Stimulated activated naive B cell treated with anti-CD40 and anti-IgM and Interleukin-4, amounts not matched to agents 10 μg/mL and 1 μg/mL and 100 μg/mL, for 72 hours (primary cell): ENCODE results near the gene CHAT.

ENCODE experiments used
- ATAC-seq, 2 donors: fragments of 150-1000 bp; cut with Tn5 transposase; replicated peaks; 2 replicates each; pipeline ENCODE4 v1.10.0; 2021; ENCODE audit warnings: moderate library complexity in 1 of 2
- DNase-seq: peaks from one replicate; pipeline ENCODE4 v3.0.0; 2021
- H3K27ac Mint-ChIP-seq: one replicate; pipeline ENCODE4 v1.8.0; 2022; ENCODE audit warnings: mild to moderate bottlenecking, mixed read lengths
- H3K27me3 Mint-ChIP-seq, 2 donors: one replicate each; pipeline ENCODE4 v1.8.0; 2022; ENCODE audit warnings: mixed read lengths in 2 of 2
- H3K36me3 Mint-ChIP-seq, 2 donors: one replicate each; pipeline ENCODE4 v1.8.0; 2022; ENCODE audit warnings: mixed read lengths in 2 of 2, mild to moderate bottlenecking in 1 of 2
- H3K4me1 Mint-ChIP-seq, 2 donors: one replicate each; pipeline ENCODE4 v1.8.0; 2022; ENCODE audit warnings: mixed read lengths in 2 of 2, mild to moderate bottlenecking in 1 of 2
- H3K4me3 Mint-ChIP-seq, 2 donors: one replicate each; pipeline ENCODE4 v1.8.0; 2022; ENCODE audit warnings: mild to moderate bottlenecking in 2 of 2, mixed read lengths in 2 of 2, moderate library complexity in 1 of 2
- H3K9me3 Mint-ChIP-seq, 2 donors: one replicate each; pipeline ENCODE4 v1.8.0; 2022; ENCODE audit warnings: mixed read lengths in 2 of 2, mild to moderate bottlenecking in 1 of 2

The CHAT gene

GRCh38 chr10:49611816-49612512 is 1.9 kb upstream of the CHAT start:
- DNase-seq (no peak), ATAC-seq (no peak)
- H3K9me3 Mint-ChIP-seq: peaks cover 10 to 12% of the 10 kb centered on the region in 2 donors
- peak overlapping the region; percentile 33 to 56 for H3K4me3 Mint-ChIP-seq
- peaks cover 82 to 89% of the 10 kb centered on the region in 2 donors for H3K27me3 Mint-ChIP-seq
- H3K27ac Mint-ChIP-seq: peak overlapping the region; percentile 85
- peaks cover 29 to 42% of the 10 kb centered on the region in 2 donors for H3K4me1 Mint-ChIP-seq
- peaks cover 10 to 13% of the 10 kb centered on the region in 2 donors for H3K36me3 Mint-ChIP-seq

- Mint-ChIP-seq H3K4me1 (peaks cover 26 to 38% of the 10 kb centered on the region in 2 donors), H3K27ac (peak overlapping the region; percentile 85), H3K27me3 (peaks cover 82 to 89% of the 10 kb centered on the region in 2 donors), H3K36me3 (peaks cover 10 to 13% of the 10 kb centered on the region in 2 donors), H3K4me3 (peak overlapping the region in 1 of 2 donors; percentile 56), H3K9me3 (peaks cover 9 to 10% of the 10 kb centered on the region in 2 donors)
- ATAC-seq (peak; percentile 34 to 42), DNase-seq (no peak)
Observed at GRCh38 chr10:49612513-49613164, 1.2 kb upstream of the CHAT start.

DNA sequence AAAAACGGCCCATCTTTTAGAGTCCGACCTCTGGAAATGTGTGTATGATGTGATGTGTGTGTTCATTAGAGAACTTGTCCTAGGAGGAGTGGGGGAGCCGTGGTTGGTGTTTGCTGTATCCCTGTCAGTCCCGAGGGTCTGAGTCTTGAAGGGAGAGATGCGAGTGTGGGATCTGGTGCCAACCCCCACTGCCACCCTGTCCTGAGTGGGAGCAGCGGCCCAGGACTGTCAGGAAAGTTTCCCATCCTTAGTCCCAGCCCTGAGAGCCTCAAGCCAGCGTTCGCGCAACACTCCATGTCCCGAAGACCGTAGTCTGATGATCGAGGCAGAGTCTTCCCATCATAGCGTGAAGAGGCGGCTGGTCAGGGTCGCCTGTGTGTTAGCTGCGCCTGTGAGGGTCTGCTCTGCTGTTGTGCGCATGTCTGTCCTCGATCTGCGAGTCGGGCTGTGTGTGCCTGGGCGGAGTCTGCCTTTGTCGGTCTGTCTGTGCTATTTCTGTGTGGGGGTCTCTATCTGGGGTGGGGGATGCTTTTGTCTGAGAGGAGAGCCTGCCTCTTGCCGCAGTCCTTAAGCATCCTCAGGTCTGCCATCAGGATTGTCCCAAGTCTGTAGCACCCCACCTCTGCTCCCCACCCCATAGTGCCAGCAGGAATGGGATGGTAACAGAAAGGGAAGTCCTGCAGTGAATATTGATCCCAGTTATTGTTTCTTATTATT is 514 bp upstream of the CHAT start:
- peaks cover 9 to 10% of the 10 kb centered on the region in 2 donors for H3K9me3 Mint-ChIP-seq
- ATAC-seq: no peak
- peak overlapping the region; percentile 85 for H3K27ac Mint-ChIP-seq
- peaks cover 81 to 89% of the 10 kb centered on the region in 2 donors for H3K27me3 Mint-ChIP-seq
- H3K36me3 Mint-ChIP-seq: peaks cover 10 to 13% of the 10 kb centered on the region in 2 donors
- peaks cover 26 to 38% of the 10 kb centered on the region in 2 donors for H3K4me1 Mint-ChIP-seq
- DNase-seq: no peak
- no peak overlapping the region for H3K4me3 Mint-ChIP-seq

GRCh38 chr10:49614242-49615198 is 683 bp downstream of the CHAT start:
- DNase-seq (no peak), ATAC-seq (no peak)
- Mint-ChIP-seq H3K27ac (peak overlapping the region; percentile 20), H3K27me3 (peaks cover 79 to 85% of the 10 kb centered on the region in 2 donors), H3K9me3 (peaks cover 9 to 10% of the 10 kb centered on the region in 2 donors), H3K4me1 (peaks cover 24 to 29% of the 10 kb centered on the region in 2 donors), H3K36me3 (peaks cover 8 to 13% of the 10 kb centered on the region in 2 donors), H3K4me3 (no peak overlapping the region)

DNA sequence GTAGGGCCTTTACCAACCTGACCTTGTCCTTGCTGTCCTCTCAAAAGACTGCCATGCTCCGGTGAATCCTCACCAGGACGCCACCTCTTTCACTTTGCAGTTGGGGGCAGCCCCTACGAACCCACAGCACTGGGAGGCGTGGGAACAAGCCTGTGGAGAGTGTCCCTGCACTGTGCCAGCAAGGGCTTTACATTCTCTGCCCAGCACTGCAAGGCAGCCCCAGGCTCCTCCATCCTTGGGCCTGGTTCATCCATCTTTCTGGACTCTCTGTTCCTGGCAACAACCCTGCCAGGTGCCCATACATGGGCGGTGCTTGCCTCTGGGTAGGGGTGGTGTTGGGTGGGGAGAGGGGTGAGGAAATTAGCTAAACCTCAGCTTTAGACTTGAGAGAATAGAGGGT is 1.4 kb downstream of the CHAT start:
- DNase-seq: no peak
- peak; percentile 28 to 33 for ATAC-seq
- H3K27ac Mint-ChIP-seq: no peak overlapping the region
- H3K4me1 Mint-ChIP-seq: peaks cover 26 to 28% of the 10 kb centered on the region in 2 donors
- peaks cover 9 to 10% of the 10 kb centered on the region in 2 donors for H3K9me3 Mint-ChIP-seq
- H3K36me3 Mint-ChIP-seq: peaks cover 8 to 13% of the 10 kb centered on the region in 2 donors
- H3K4me3 Mint-ChIP-seq: no peak overlapping the region
- H3K27me3 Mint-ChIP-seq: peaks cover 86 to 91% of the 10 kb centered on the region in 2 donors

DNA sequence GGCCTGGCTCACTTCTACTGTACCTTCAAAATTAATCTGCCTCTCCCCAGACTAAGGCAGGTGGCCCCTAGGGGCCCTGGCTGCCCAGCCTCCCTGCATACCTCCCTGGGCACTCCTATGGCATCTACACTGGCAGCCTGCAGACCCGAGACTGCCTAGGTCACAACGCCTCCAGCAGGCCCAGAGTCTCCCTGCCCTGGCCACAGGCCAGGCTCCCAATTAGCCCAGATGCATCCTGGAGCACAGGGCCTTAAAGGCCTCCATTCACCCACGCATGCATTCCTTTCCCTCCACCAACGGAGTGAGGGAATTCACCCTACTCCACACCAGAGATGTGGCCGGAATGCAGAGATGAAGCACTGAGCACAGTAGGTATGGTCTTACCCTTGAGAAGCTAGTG is 1.9 kb downstream of the CHAT start:
- Mint-ChIP-seq H3K4me3 (no peak overlapping the region), H3K36me3 (peaks cover 8 to 13% of the 10 kb centered on the region in 2 donors), H3K9me3 (peaks cover 9 to 10% of the 10 kb centered on the region in 2 donors), H3K4me1 (peaks cover 26 to 28% of the 10 kb centered on the region in 2 donors), H3K27ac (no peak overlapping the region), H3K27me3 (peaks cover 86 to 91% of the 10 kb centered on the region in 2 donors)
- no peak for ATAC-seq
- DNase-seq: no peak

GRCh38 chr10:49616421-49617101 is 2.7 kb downstream of the CHAT start:
- H3K9me3 Mint-ChIP-seq: peaks cover 7 to 9% of the 10 kb centered on the region in 2 donors
- H3K4me1 Mint-ChIP-seq: peaks cover 23 to 24% of the 10 kb centered on the region in 2 donors
- ATAC-seq: no peak
- no peak for DNase-seq
- no peak overlapping the region for H3K27ac Mint-ChIP-seq
- peaks cover 80 to 83% of the 10 kb centered on the region in 2 donors for H3K27me3 Mint-ChIP-seq
- no peak overlapping the region for H3K4me3 Mint-ChIP-seq
- H3K36me3 Mint-ChIP-seq: peaks cover 8 to 10% of the 10 kb centered on the region in 2 donors

- H3K27ac Mint-ChIP-seq: no peak overlapping the region
- H3K9me3 Mint-ChIP-seq: peaks cover 1 to 2% of the 10 kb centered on the region in 2 donors
- no peak for DNase-seq
- ATAC-seq: no peak
- H3K27me3 Mint-ChIP-seq: peaks cover 75 to 78% of the 10 kb centered on the region in 2 donors
- no peak overlapping the region for H3K4me3 Mint-ChIP-seq
- peaks cover 2% of the 10 kb centered on the region in 2 donors for H3K36me3 Mint-ChIP-seq
- H3K4me1 Mint-ChIP-seq: peaks cover 16% of the 10 kb centered on the region in 2 donors
Observed at GRCh38 chr10:49617121-49618020, 3.5 kb downstream of the CHAT start.

GRCh38 chr10:49618821-49619220 is 5.0 kb downstream of the CHAT start:
- H3K27me3 Mint-ChIP-seq: peaks cover 65 to 73% of the 10 kb centered on the region in 2 donors

DNA sequence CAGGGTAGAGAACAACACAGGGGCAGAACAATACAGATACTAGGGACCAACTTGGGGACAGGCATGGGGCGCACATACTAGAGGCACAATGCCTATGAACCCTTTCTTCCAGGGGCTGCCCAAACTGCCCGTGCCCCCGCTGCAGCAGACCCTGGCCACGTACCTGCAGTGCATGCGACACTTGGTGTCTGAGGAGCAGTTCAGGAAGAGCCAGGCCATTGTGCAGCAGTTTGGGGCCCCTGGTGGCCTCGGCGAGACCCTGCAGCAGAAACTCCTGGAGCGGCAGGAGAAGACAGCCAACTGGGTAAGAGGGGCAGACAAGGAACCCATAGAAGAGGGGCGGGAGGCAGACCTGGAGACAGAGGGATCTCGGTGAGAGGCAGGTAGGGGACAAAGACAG is 5.8 kb downstream of the CHAT start:
- no peaks in the 10 kb centered on the region for H3K36me3 Mint-ChIP-seq
- ATAC-seq (no peak), DNase-seq (no peak)
- H3K9me3 Mint-ChIP-seq: no peaks in the 10 kb centered on the region
- H3K27ac Mint-ChIP-seq: no peak overlapping the region
- peaks cover 0 to 4% of the 10 kb centered on the region in 2 donors for H3K4me1 Mint-ChIP-seq
- H3K27me3 Mint-ChIP-seq: peaks cover 57 to 72% of the 10 kb centered on the region in 2 donors
- no peak overlapping the region for H3K4me3 Mint-ChIP-seq

More at GRCh38 chr10:49618821-49619220, 5.0 kb downstream of the CHAT start:
- Mint-ChIP-seq H3K4me1 (peaks cover 3 to 7% of the 10 kb centered on the region in 2 donors), H3K36me3 (no peaks in the 10 kb centered on the region), H3K9me3 (no peaks in the 10 kb centered on the region), H3K4me3 (no peak overlapping the region), H3K27ac (no peak overlapping the region)
- ATAC-seq (no peak), DNase-seq (no peak)

DNA sequence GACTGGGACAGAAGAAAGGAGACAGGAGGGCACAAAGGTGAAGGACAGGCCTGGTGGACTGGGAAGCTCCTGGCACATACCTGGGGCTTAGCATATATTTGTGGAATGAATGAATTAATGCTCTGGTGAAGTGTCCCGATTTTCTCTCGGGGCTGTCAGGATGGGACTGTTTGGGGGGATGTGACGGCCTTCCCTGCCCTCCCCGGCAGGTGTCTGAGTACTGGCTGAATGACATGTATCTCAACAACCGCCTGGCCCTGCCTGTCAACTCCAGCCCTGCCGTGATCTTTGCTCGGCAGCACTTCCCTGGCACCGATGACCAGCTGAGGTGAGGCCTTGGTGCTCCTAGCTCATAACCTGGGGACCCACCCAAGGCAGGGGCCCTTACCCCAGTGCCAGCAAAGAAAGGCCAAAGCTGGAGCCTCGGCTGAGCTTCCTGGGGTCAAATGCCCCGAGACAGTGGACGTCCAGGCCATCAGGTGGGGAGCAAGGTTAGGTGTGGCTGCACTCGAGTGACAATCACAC is 6.5 kb downstream of the CHAT start:
- H3K36me3 Mint-ChIP-seq: no peaks in the 10 kb centered on the region
- peaks cover 50 to 68% of the 10 kb centered on the region in 2 donors for H3K27me3 Mint-ChIP-seq
- no peak overlapping the region for H3K4me3 Mint-ChIP-seq
- no peak overlapping the region for H3K27ac Mint-ChIP-seq
- ATAC-seq (no peak), DNase-seq (no peak)
- H3K4me1 Mint-ChIP-seq: peaks cover 0 to 2% of the 10 kb centered on the region in 2 donors
- H3K9me3 Mint-ChIP-seq: no peaks in the 10 kb centered on the region

DNA sequence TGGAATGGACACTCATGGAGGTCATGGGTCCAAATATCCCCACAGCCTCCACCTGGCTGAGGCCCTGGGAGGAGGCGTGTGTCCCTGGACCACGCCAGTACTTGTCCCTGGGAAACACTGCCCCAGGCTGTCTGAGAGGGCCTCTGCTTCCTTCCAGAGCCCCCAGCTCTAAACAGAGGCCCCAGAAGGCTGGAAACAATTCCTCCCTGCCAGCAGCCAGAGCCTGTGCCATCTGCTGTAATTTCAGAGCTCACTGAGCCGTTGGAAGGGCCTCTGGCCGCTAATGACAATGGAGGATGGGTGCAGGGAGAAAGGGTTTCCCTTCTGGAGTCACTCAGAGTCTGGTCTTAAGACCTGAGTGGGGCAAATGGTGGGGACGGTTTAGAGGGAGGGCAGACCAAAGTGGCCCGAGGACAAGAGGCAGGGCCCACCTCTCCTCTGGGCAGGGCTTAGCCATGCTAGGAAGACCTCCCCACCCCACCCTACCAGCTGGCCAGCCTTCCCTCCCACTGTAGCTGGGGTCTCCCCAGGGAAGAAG is 7.1 kb downstream of the CHAT start:
- H3K4me1 Mint-ChIP-seq: peaks cover 0 to 2% of the 10 kb centered on the region in 2 donors
- DNase-seq: no peak
- peaks cover 45 to 63% of the 10 kb centered on the region in 2 donors for H3K27me3 Mint-ChIP-seq
- H3K9me3 Mint-ChIP-seq: no peaks in the 10 kb centered on the region
- H3K4me3 Mint-ChIP-seq: no peak overlapping the region
- H3K27ac Mint-ChIP-seq: no peak overlapping the region
- no peaks in the 10 kb centered on the region for H3K36me3 Mint-ChIP-seq
- no peak for ATAC-seq
